NCI-H748 treated with DMSO at 0.1 percent for 48 hours (cell line): ENCODE results near the gene GGTLC2.
"Not testable (repeated sequence)": the region's sequence is repeated elsewhere in the genome, so short reads cannot be mapped to it uniquely, and the experiment has no call there.

Source experiments
- DNase-seq: peaks from one replicate; lab custom pipeline; 2025; lab: John Stamatoyannopoulos, UW

GGTLC2 gene

GRCh38 chr22:22644314-22644713 is at the start of gene GGTLC2:
Gene GGTLC2, plus strand, starts transcription at chr22:22644614. Its CDS starts 1,732 bp downstream, at chr22:22646346.
- not testable (repeated sequence) for DNase-seq

- DNase-seq: no peak
These were observed 49.2 kb upstream of the GGTLC2 start for GRCh38 chr22:22595001-22595835.

- no peak for DNase-seq
These were observed 46.3 kb upstream of the GGTLC2 start for GRCh38 chr22:22598144-22598543.

- no peak for DNase-seq
These were observed 45.2 kb upstream of the GGTLC2 start for GRCh38 chr22:22599248-22599647.

- DNase-seq: no peak
These were observed 43.7 kb upstream of the GGTLC2 start for GRCh38 chr22:22600531-22601261.

- no peak for DNase-seq
These were observed 40.9 kb upstream of the GGTLC2 start for GRCh38 chr22:22603470-22603947.

- DNase-seq: no peak
These were observed 39.9 kb upstream of the GGTLC2 start for GRCh38 chr22:22604326-22605073.

GRCh38 chr22:22605074-22605404 is 39.4 kb upstream of the GGTLC2 start:
- DNase-seq: no peak

- DNase-seq: not testable (repeated sequence)
These were observed 36.4 kb upstream of the GGTLC2 start for GRCh38 chr22:22608022-22608421.

- no peak for DNase-seq
These were observed 35.1 kb upstream of the GGTLC2 start for GRCh38 chr22:22609291-22609690.

GRCh38 chr22:22612516-22612915 is 31.9 kb upstream of the GGTLC2 start:
- no peak for DNase-seq

- no peak for DNase-seq
These were observed 30.3 kb upstream of the GGTLC2 start for GRCh38 chr22:22614065-22614464.

GRCh38 chr22:22616636-22617035 is 27.8 kb upstream of the GGTLC2 start:
- no peak for DNase-seq

- DNase-seq: no peak
These were observed 26.0 kb upstream of the GGTLC2 start for GRCh38 chr22:22618448-22618847.

GRCh38 chr22:22618923-22619322 is 25.5 kb upstream of the GGTLC2 start:
- no peak for DNase-seq

GRCh38 chr22:22619765-22620414 is 24.5 kb upstream of the GGTLC2 start:
- no peak for DNase-seq

- DNase-seq: not testable (repeated sequence)
These were observed 15.6 kb upstream of the GGTLC2 start for GRCh38 chr22:22628546-22629495.

GRCh38 chr22:22631223-22631652 is 13.2 kb upstream of the GGTLC2 start:
- not testable (repeated sequence) for DNase-seq

GRCh38 chr22:22632226-22632625 is 12.2 kb upstream of the GGTLC2 start:
- not testable (repeated sequence) for DNase-seq

GRCh38 chr22:22633533-22633932 is 10.9 kb upstream of the GGTLC2 start:
- DNase-seq: not testable (repeated sequence)

- not testable (repeated sequence) for DNase-seq
These were observed 8.2 kb upstream of the GGTLC2 start for GRCh38 chr22:22636260-22636659.
